CD14-positive monocyte (primary cell): Measurements from ENCODE around the gene DYNLT3. TPM values are rescaled to one million over a fixed set of nuclear protein-coding genes. Genes with fewer than 3 reads are reported as not detected.

Source experiments
- DNase-seq, 3 donors: peaks; one replicate each; pipeline ENCODE4 v3.0.0-alpha.2; 2011 to 2022
- H2AFZ ChIP-seq: 2 replicates; pipeline ENCODE4 v1.6.0; 2012; ENCODE audit warnings: mild to moderate bottlenecking, low read depth, low read length, inconsistent platforms; ENCODE audit not compliant: insufficient read depth, poor library complexity, severe bottlenecking
- H3K27ac ChIP-seq, 2 donors: 1 replicate in 1 of 2; 2 replicates in 1 of 2; pipeline ENCODE4 v1.5.1; 2012 to 2013; ENCODE audit warnings: low read length in 2 of 2, control low read depth in 1 of 2, inconsistent platforms in 1 of 2, low read depth in 1 of 2, mild to moderate bottlenecking in 1 of 2
- H3K27me3 ChIP-seq, 2 donors: one replicate each; pipeline versions ENCODE4 v1.6.0 to v1.6.1; 2011 to 2013; ENCODE audit warnings: low read length in 2 of 2; ENCODE audit not compliant: control insufficient read depth in 2 of 2, insufficient read depth in 2 of 2
- H3K36me3 ChIP-seq, 2 donors: replicated peaks in 1 of 2; 1 replicate in 1 of 2; 2 replicates in 1 of 2; pipeline versions ENCODE4 v1.5.1 to v1.6.1; 2012 to 2013; ENCODE audit warnings: low read length in 2 of 2, control low read depth in 1 of 2, inconsistent platforms in 1 of 2, mild to moderate bottlenecking in 1 of 2; ENCODE audit not compliant: insufficient read depth in 2 of 2, control insufficient read depth in 1 of 2
- H3K4me1 ChIP-seq, 2 donors: 1 replicate in 1 of 2; 2 replicates in 1 of 2; pipeline versions ENCODE4 v1.5.1 to v1.6.1; 2012 to 2013; ENCODE audit warnings: low read length in 2 of 2, control low read depth in 1 of 2, inconsistent platforms in 1 of 2, mild to moderate bottlenecking in 1 of 2, moderate library complexity in 1 of 2; ENCODE audit not compliant: insufficient read depth in 2 of 2, control insufficient read depth in 1 of 2
- H3K4me2 ChIP-seq: replicated peaks from 2 replicates; pipeline ENCODE3; 2012; ENCODE audit warnings: low read length, moderate library complexity, mild to moderate bottlenecking; ENCODE audit not compliant: poor library complexity, severe bottlenecking; ENCODE audit errors: extremely low read depth
- H3K4me3 ChIP-seq, 3 experiments: fragments of 200-600 bp in 1 of 3; sonication (generic) in 1 of 3; replicated peaks in 1 of 3; 1 replicate in 2 of 3; 2 replicates in 1 of 3; pipeline ENCODE4 v1.5.1; 2011 to 2013; ENCODE audit warnings: low read length in 3 of 3, mild to moderate bottlenecking in 3 of 3, control low read depth in 2 of 3, low read depth in 2 of 3, inconsistent platforms in 1 of 3, moderate library complexity in 1 of 3
- H3K79me2 ChIP-seq: 2 replicates; pipeline ENCODE4 v1.6.0; 2012; ENCODE audit warnings: mild to moderate bottlenecking, control low read depth, inconsistent platforms, low read length, moderate library complexity; ENCODE audit not compliant: insufficient read depth
- H3K9ac ChIP-seq: 2 replicates; pipeline ENCODE4 v1.6.0; 2017; ENCODE audit warnings: low read length, mild to moderate bottlenecking; ENCODE audit not compliant: insufficient read depth, poor library complexity, severe bottlenecking
- H3K9me3 ChIP-seq, 2 donors: replicated peaks in 1 of 2; 1 replicate in 1 of 2; 2 replicates in 1 of 2; pipeline versions ENCODE4 v1.5.1 to v1.6.1; 2012 to 2013; ENCODE audit warnings: low read length in 2 of 2, control low read depth in 1 of 2; ENCODE audit not compliant: control insufficient read depth in 1 of 2, insufficient read depth in 1 of 2
- H4K20me1 ChIP-seq: 2 replicates; pipeline ENCODE4 v1.6.0; 2012; ENCODE audit warnings: mild to moderate bottlenecking, low read length, control low read depth, moderate library complexity; ENCODE audit not compliant: insufficient read depth
- H3K27ac Mint-ChIP-seq, 7 donors: one replicate each; pipeline ENCODE4 v1.8.0; 2020; ENCODE audit warnings: mild to moderate bottlenecking in 7 of 7, mixed read lengths in 7 of 7, moderate library complexity in 6 of 7, inconsistent platforms in 2 of 7
- H3K27me3 Mint-ChIP-seq, 3 donors: one replicate each; pipeline ENCODE4 v1.8.0; 2021 to 2022; ENCODE audit warnings: low read depth in 3 of 3, mild to moderate bottlenecking in 3 of 3, mixed read lengths in 3 of 3, moderate library complexity in 3 of 3, inconsistent platforms in 1 of 3
- H3K36me3 Mint-ChIP-seq, 2 donors: one replicate each; pipeline ENCODE4 v1.8.0; 2020; ENCODE audit warnings: mixed read lengths in 2 of 2, inconsistent platforms in 1 of 2, mild to moderate bottlenecking in 1 of 2
- H3K4me1 Mint-ChIP-seq: one replicate; pipeline ENCODE4 v1.8.0; 2020; ENCODE audit warnings: mild to moderate bottlenecking, mixed read lengths
- H3K4me3 Mint-ChIP-seq, 2 donors: one replicate each; pipeline ENCODE4 v1.8.0; 2020; ENCODE audit warnings: mild to moderate bottlenecking in 2 of 2, mixed read lengths in 2 of 2, moderate library complexity in 1 of 2
- H3K9me3 Mint-ChIP-seq, 7 donors: one replicate each; pipeline ENCODE4 v1.8.0; 2020 to 2022; ENCODE audit warnings: mixed read lengths in 7 of 7, mild to moderate bottlenecking in 6 of 7, moderate library complexity in 6 of 7, inconsistent platforms in 2 of 7
- CTCF ChIP-seq: fragments of 200-600 bp; IDR thresholded peaks from one replicate; pipeline ENCODE4 v1.8.0; 2022; ENCODE audit warnings: antibody characterized with exemption, mild to moderate bottlenecking
- WGBS: methylation state at CpG from one replicate; pipeline ENCODE4 v1.1.5; 2013; ENCODE audit warnings: missing lambda C conversion rate; ENCODE audit not compliant: insufficient coverage; 5-methylcytosine and 5-hydroxymethylcytosine counted together
- intact Hi-C, 2 donors: fragments of 100-400 bp; cut with micrococcal nuclease; formaldehyde crosslinking; loops; one replicate each; pipeline versions ENCODE4 v1.15.0 to v1.15.1; 2023
- polyA plus RNA-seq, 3 donors: library from polyadenylated mRNA; depleted of rRNA in 1 of 3; unstranded in 2 of 3; stranded (reverse) in 1 of 3; fragments of 300-500 nt in 2 of 3; fragments of >200 nt in 1 of 3; fragmentation: Illumina TruSeq in 2 of 3; gene quantifications; 1 replicate in 2 of 3; 2 replicates in 1 of 3; pipeline ENCODE4 v1.2.3, GENCODE V29; 2012 to 2021

Gene DYNLT3
- polyA plus RNA-seq, 3 donors, result 9.4 to 21.9 (median 15.2) TPM

GRCh38 chrX:37834937-37835336 is 12.4 kb downstream of the DYNLT3 start:
- TF ChIP-seq CTCF, result no peak
- H3K27me3 ChIP-seq, result peaks cover 0 to 3% of the 10 kb centered on the region in 2 donors
- Mint-ChIP-seq H3K9me3 (peaks cover 0 to 1% (median 0%) of the 10 kb centered on the region in 7 donors), H3K4me1 (peaks cover 4% of the 10 kb centered on the region), H3K27ac (no peak overlapping the region), H3K36me3 (peaks cover 6 to 8% of the 10 kb centered on the region in 2 donors), H3K4me3 (no peak overlapping the region), H3K27me3 (peaks cover 0 to 4% (median 0%) of the 10 kb centered on the region in 3 donors)
- intact Hi-C loops, result no loop called here
- no peak overlapping the region for H3K9ac ChIP-seq
- no peak overlapping the region for H3K4me3 ChIP-seq
- H3K9me3 ChIP-seq, result no peaks in the 10 kb centered on the region
- no peaks in the 10 kb centered on the region for H4K20me1 ChIP-seq
- no peak overlapping the region for H2AFZ ChIP-seq
- WGBS, result 100% methylated on average over 1 of the region's 4 CpGs
- H3K27ac ChIP-seq, result no peak overlapping the region
- H3K4me1 ChIP-seq, result peaks cover under 1 to 2% of the 10 kb centered on the region in 2 donors
- H3K4me2 ChIP-seq, result no peak overlapping the region
- H3K79me2 ChIP-seq, result no peaks in the 10 kb centered on the region
- no peaks in the 10 kb centered on the region for H3K36me3 ChIP-seq
- DNase-seq, result no peak

- no peak overlapping the region for H3K4me3 Mint-ChIP-seq
- H3K27ac Mint-ChIP-seq, result no peak overlapping the region
- Histone ChIP-seq H3K4me3 (no peak overlapping the region), H3K27ac (no peak overlapping the region), H3K27me3 (peaks cover 0 to 3% of the 10 kb centered on the region in 2 donors), H4K20me1 (no peaks in the 10 kb centered on the region), H3K9me3 (no peaks in the 10 kb centered on the region), H3K4me1 (peaks cover 3 to 11% of the 10 kb centered on the region in 2 donors), H3K9ac (no peak overlapping the region), H3K4me2 (no peak overlapping the region), H3K79me2 (no peaks in the 10 kb centered on the region), H3K36me3 (no peaks in the 10 kb centered on the region), H2AFZ (no peak overlapping the region)
- H3K4me1 Mint-ChIP-seq, result peaks cover 15% of the 10 kb centered on the region
- H3K9me3 Mint-ChIP-seq, result peaks cover 0 to 1% (median 0%) of the 10 kb centered on the region in 7 donors
- no CpG with 5 or more reads among the region's 1 CpG for WGBS
- peaks cover 0 to 9% (median 0%) of the 10 kb centered on the region in 3 donors for H3K27me3 Mint-ChIP-seq
- H3K36me3 Mint-ChIP-seq, result no peaks in the 10 kb centered on the region
- intact Hi-C loops, result no loop called here
- TF ChIP-seq CTCF, result no peak
- no peak for DNase-seq
Observed at GRCh38 chrX:37830371-37830770, 17.0 kb downstream of the DYNLT3 start.
